Measurements from ENCODE around the gene CNOT6.
"Not testable (repeated sequence)": the region's sequence is repeated elsewhere in the genome, so short reads cannot be mapped to it uniquely, and the experiment has no call there.

The CNOT6 gene

DNA sequence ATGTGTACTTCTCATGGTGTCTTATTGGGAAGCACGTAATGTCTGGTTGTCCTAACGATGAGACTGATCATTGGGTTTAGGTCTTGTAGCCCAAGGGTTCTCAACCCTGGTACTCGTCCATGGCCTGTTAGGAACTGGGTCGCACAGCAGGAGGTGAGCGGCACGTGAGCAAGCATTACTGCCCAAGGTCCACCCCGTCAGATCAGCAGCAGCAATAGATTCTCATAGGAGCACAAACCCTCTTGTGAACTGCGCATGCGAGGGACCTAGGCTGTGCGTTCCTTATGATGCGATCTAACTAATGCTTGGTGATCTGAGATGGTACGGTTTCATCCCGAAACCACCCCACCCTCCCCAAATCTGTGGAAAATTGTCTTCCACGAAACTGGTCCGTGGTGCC, 33.5 kb downstream of the CNOT6 start:
- Mint-ChIP-seq H3K4me3 (no peak overlapping the region), H3K36me3 (ENCODE audit: insufficient read depth) (peaks cover 15% of the 10 kb centered on the region), H3K9me3 (no peaks in the 10 kb centered on the region), H3K4me1 (peaks cover 39% of the 10 kb centered on the region), H3K27me3 (no peaks in the 10 kb centered on the region), H3K27ac (ENCODE audit: low read depth) (no peak overlapping the region)
- DNase-seq (ENCODE audit: low spot score in 2 of 2) = no peak
- no peak for ATAC-seq (replicated peaks; ENCODE audit: extremely low read depth, poor library complexity, severe bottlenecking)

- H3K27ac Mint-ChIP-seq (ENCODE audit: low read depth); H3K4me3 Mint-ChIP-seq; ATAC-seq (replicated peaks; ENCODE audit: extremely low read depth, poor library complexity, severe bottlenecking); DNase-seq (ENCODE audit: low spot score in 2 of 2); H3K27me3 Mint-ChIP-seq; H3K9me3 Mint-ChIP-seq: not testable (repeated sequence)
- H3K4me1 Mint-ChIP-seq = peaks cover 12% of the 10 kb centered on the region
- peaks cover 21% of the 10 kb centered on the region for H3K36me3 Mint-ChIP-seq (ENCODE audit: insufficient read depth)
Measured at GRCh38 chr5:180531036-180531585, 36.9 kb downstream of the CNOT6 start.

DNA sequence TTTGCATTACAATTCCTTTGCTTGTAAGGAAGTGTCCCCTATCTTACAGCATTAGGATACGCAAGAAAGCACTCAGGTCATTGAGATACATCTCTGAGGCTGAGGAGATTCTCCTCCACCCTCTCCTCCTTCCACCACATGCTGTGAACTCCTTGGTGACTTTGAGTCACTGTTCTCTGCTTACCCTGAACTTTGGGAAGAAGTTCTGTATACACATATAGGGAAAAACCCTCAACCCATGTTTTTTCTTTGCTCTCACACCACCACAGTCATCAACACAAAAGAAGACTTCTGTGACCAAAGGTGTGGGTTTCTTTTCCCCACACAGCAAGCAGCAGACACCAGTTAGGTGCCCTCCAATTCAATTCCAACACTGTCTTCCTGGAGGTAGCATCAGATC, 38.1 kb downstream of the CNOT6 start:
- Mint-ChIP-seq H3K4me1 (peaks cover 8% of the 10 kb centered on the region), H3K27ac (ENCODE audit: low read depth) (peak overlapping the region; percentile 60), H3K9me3 (no peaks in the 10 kb centered on the region), H3K27me3 (no peaks in the 10 kb centered on the region), H3K4me3 (no peak overlapping the region), H3K36me3 (ENCODE audit: insufficient read depth) (peaks cover 19% of the 10 kb centered on the region)
- ATAC-seq (replicated peaks; ENCODE audit: extremely low read depth, poor library complexity, severe bottlenecking) (no peak), DNase-seq (ENCODE audit: low spot score in 2 of 2) (no peak)

- Mint-ChIP-seq H3K9me3 (no peaks in the 10 kb centered on the region), H3K4me1 (peaks cover 8% of the 10 kb centered on the region), H3K27ac (ENCODE audit: low read depth) (no peak overlapping the region), H3K36me3 (ENCODE audit: insufficient read depth) (peaks cover 22% of the 10 kb centered on the region), H3K27me3 (no peaks in the 10 kb centered on the region), H3K4me3 (no peak overlapping the region)
- DNase-seq (ENCODE audit: low spot score in 2 of 2) = no peak
- ATAC-seq (replicated peaks; ENCODE audit: extremely low read depth, poor library complexity, severe bottlenecking) = no peak
Measured at GRCh38 chr5:180533845-180534244, 39.7 kb downstream of the CNOT6 start.

GRCh38 chr5:180535573-180535972, 41.4 kb downstream of the CNOT6 start:
- Mint-ChIP-seq H3K36me3 (ENCODE audit: insufficient read depth) (peaks cover 16% of the 10 kb centered on the region), H3K27ac (ENCODE audit: low read depth) (no peak overlapping the region), H3K27me3 (no peaks in the 10 kb centered on the region), H3K9me3 (no peaks in the 10 kb centered on the region), H3K4me3 (no peak overlapping the region), H3K4me1 (peaks cover 14% of the 10 kb centered on the region)
- ATAC-seq (replicated peaks; ENCODE audit: extremely low read depth, poor library complexity, severe bottlenecking) (no peak), DNase-seq (ENCODE audit: low spot score in 2 of 2) (no peak)

GRCh38 chr5:180540050-180540694, 46.0 kb downstream of the CNOT6 start:
- no peak for DNase-seq (ENCODE audit: low spot score in 2 of 2)
- Mint-ChIP-seq H3K4me1 (peaks cover 15% of the 10 kb centered on the region), H3K4me3 (no peak overlapping the region), H3K9me3 (no peaks in the 10 kb centered on the region), H3K36me3 (ENCODE audit: insufficient read depth) (peaks cover 32% of the 10 kb centered on the region), H3K27me3 (no peaks in the 10 kb centered on the region), H3K27ac (ENCODE audit: low read depth) (peak overlapping the region; percentile 88)
- no peak for ATAC-seq (replicated peaks; ENCODE audit: extremely low read depth, poor library complexity, severe bottlenecking)

DNA sequence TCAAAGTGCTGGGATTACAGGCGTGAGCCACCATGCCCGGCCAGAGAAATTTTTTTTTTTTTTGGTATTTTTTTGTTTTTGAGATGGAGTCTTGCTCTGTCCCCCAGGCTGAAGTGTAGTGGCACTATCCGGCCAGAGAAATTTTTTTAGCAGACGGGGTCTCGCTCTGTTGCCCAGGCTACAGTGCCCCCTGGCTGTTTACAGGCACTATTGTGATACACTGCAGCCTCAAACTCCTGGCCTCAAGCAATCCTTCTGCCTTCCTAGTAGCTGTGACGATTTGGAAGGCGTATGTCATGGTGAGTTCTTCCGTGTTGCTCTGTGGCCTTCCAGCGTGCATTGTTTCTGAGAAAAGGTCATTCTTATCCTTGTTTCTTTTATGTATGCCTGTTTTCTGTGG, 47.5 kb downstream of the CNOT6 start:
- DNase-seq (ENCODE audit: low spot score in 2 of 2) (no peak), ATAC-seq (replicated peaks; ENCODE audit: extremely low read depth, poor library complexity, severe bottlenecking) (no peak)
- Mint-ChIP-seq H3K36me3 (ENCODE audit: insufficient read depth) (peaks cover 37% of the 10 kb centered on the region), H3K9me3 (no peaks in the 10 kb centered on the region), H3K4me1 (peaks cover 25% of the 10 kb centered on the region), H3K27me3 (no peaks in the 10 kb centered on the region), H3K4me3 (no peak overlapping the region), H3K27ac (ENCODE audit: low read depth) (no peak overlapping the region)

- H3K9me3 Mint-ChIP-seq = no peaks in the 10 kb centered on the region
- DNase-seq (ENCODE audit: low spot score in 2 of 2) (no peak), ATAC-seq (replicated peaks; ENCODE audit: extremely low read depth, poor library complexity, severe bottlenecking) (no peak)
- H3K36me3 Mint-ChIP-seq (ENCODE audit: insufficient read depth) = peaks cover 37% of the 10 kb centered on the region
- H3K27ac Mint-ChIP-seq (ENCODE audit: low read depth) = no peak overlapping the region
- peaks cover 27% of the 10 kb centered on the region for H3K4me1 Mint-ChIP-seq
- H3K27me3 Mint-ChIP-seq = no peaks in the 10 kb centered on the region
- no peak overlapping the region for H3K4me3 Mint-ChIP-seq
Measured at GRCh38 chr5:180545248-180545647, 51.1 kb downstream of the CNOT6 start.

GRCh38 chr5:180548563-180548962, 54.4 kb downstream of the CNOT6 start:
- no peak for ATAC-seq (replicated peaks; ENCODE audit: extremely low read depth, poor library complexity, severe bottlenecking)
- no peak for DNase-seq (ENCODE audit: low spot score in 2 of 2)
- Mint-ChIP-seq H3K4me1 (peaks cover 21% of the 10 kb centered on the region), H3K27me3 (no peaks in the 10 kb centered on the region), H3K27ac (ENCODE audit: low read depth) (peak overlapping the region; percentile 30), H3K9me3 (no peaks in the 10 kb centered on the region), H3K4me3 (no peak overlapping the region), H3K36me3 (ENCODE audit: insufficient read depth) (peaks cover 45% of the 10 kb centered on the region)

DNA sequence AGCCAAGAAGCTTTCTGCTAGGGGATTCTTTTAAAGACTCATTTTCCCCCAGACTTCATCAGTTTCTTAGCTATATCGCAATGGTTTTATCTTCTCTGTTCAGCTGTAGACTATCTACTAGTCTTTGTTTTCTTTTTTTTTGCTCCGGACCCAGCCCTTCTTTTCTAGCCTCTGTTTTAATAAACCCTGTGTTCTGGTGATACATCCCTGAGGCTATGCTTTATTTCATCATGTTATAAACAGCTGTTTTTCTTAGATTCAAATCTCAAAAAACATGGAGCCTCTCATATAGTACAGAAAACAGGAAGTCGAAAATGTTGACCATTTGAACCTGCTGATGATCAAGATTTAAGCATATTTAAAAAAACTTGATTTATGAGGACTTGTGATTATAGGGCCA, 59.4 kb downstream of the CNOT6 start:
- no peaks in the 10 kb centered on the region for H3K27me3 Mint-ChIP-seq
- H3K36me3 Mint-ChIP-seq (ENCODE audit: insufficient read depth) = peaks cover 37% of the 10 kb centered on the region
- ATAC-seq (replicated peaks; ENCODE audit: extremely low read depth, poor library complexity, severe bottlenecking) (no peak), DNase-seq (ENCODE audit: low spot score in 2 of 2) (no peak)
- no peak overlapping the region for H3K27ac Mint-ChIP-seq (ENCODE audit: low read depth)
- H3K4me1 Mint-ChIP-seq = peaks cover 9% of the 10 kb centered on the region
- H3K9me3 Mint-ChIP-seq = no peaks in the 10 kb centered on the region
- H3K4me3 Mint-ChIP-seq = no peak overlapping the region

- no peak overlapping the region for H3K4me3 Mint-ChIP-seq
- no peak for ATAC-seq (replicated peaks; ENCODE audit: extremely low read depth, poor library complexity, severe bottlenecking)
- peaks cover 36% of the 10 kb centered on the region for H3K36me3 Mint-ChIP-seq (ENCODE audit: insufficient read depth)
- H3K27me3 Mint-ChIP-seq = no peaks in the 10 kb centered on the region
- no peaks in the 10 kb centered on the region for H3K9me3 Mint-ChIP-seq
- H3K27ac Mint-ChIP-seq (ENCODE audit: low read depth) = no peak overlapping the region
- DNase-seq (ENCODE audit: low spot score in 2 of 2) = no peak
- H3K4me1 Mint-ChIP-seq = peaks cover 20% of the 10 kb centered on the region
Measured at GRCh38 chr5:180555168-180555921, 61.2 kb downstream of the CNOT6 start.

DNA sequence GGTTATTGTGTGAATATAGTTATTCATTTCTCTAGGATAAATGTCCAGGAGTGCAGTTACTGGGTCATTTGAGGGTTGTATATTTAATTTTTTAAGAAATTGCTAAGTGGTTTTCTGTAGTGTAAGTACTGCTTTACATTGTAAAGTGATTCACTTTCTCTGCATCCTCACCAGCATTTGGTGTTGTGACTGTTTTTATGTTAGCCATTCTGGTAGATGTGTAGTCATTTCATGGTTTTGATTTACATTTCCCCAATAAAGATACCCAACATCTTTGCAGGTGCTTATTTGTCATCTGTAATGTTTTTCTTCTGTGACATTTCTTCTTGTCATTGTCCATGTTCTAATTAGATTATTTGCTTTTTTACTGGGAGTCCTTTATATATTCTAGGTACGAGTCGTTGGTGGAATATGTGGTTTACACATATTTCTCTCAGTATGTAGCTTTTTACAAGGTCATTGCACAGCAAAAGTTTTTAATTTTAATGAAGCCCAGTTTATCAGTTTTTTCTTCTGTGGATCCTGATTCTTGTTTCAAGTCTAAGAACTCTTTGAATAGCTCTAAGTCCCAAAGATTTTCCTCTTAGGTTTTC, 63.1 kb downstream of the CNOT6 start:
- Mint-ChIP-seq H3K4me1 (peaks cover 38% of the 10 kb centered on the region), H3K27ac (ENCODE audit: low read depth) (peak overlapping the region; percentile 42), H3K36me3 (ENCODE audit: insufficient read depth) (peaks cover 30% of the 10 kb centered on the region), H3K27me3 (no peaks in the 10 kb centered on the region), H3K4me3 (no peak overlapping the region), H3K9me3 (no peaks in the 10 kb centered on the region)
- DNase-seq (ENCODE audit: low spot score in 2 of 2) = no peak
- ATAC-seq (replicated peaks; ENCODE audit: extremely low read depth, poor library complexity, severe bottlenecking) = no peak

- ATAC-seq (replicated peaks; ENCODE audit: extremely low read depth, poor library complexity, severe bottlenecking) (no peak), DNase-seq (ENCODE audit: low spot score in 2 of 2) (no peak)
- Mint-ChIP-seq H3K4me3 (no peak overlapping the region), H3K9me3 (no peaks in the 10 kb centered on the region), H3K27me3 (no peaks in the 10 kb centered on the region), H3K4me1 (peaks cover 38% of the 10 kb centered on the region), H3K27ac (ENCODE audit: low read depth) (peak overlapping the region; percentile 7), H3K36me3 (ENCODE audit: insufficient read depth) (peaks cover 25% of the 10 kb centered on the region)
Measured at GRCh38 chr5:180558232-180558631, 64.1 kb downstream of the CNOT6 start.

All from central memory CD8-positive, alpha-beta T cell (primary cell).